ENCODE data around the gene FAM78A. TPM values are rescaled to one million over a fixed set of nuclear protein-coding genes. Genes with fewer than 3 reads are reported as not detected.

The FAM78A gene
- total RNA-seq, 1 experiment from 2014 or later, result 0.07 TPM

DNA sequence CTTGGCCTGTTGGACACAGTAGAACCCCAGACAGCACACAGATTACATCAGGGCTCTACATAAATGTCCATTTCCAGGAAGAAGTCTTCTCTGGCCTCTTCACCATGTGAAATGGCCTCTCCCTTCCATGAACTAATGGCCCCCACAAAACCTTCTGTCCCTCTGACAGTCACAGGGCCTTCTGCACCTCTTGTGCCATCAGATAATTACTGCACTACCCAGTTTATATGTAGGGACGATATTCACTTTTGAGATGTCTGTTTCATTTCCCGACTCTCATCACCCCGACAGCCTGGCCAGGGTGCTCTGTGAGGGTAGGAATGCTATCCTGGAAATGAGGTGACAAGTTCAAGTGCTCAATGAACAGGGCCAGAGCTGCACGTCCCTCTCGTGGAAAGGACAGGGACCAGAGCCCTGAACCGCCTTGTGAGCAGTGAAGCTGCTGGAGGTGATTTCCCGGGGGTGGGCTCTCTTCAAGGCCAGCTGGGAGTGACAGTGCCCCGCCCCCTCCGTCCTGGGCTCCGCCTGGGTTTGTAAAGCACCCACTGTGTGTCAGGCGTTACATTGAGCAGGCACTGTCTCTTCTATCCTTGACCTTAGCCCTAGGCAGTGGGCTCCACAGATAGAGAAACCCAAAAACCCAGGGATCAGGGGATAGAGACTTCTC is 3.0 kb upstream of the FAM78A start:
- no peak overlapping the region for H2AFZ ChIP-seq (ENCODE audit: low read length)
- H3K27me3 ChIP-seq (ENCODE audit: low read length), result peaks cover 18% of the 10 kb centered on the region
- TF ChIP-seq EZH2 (IDR thresholded peaks at IDR 0.05; ENCODE audit: low read length, unreplicated experiment), result no peak
- TF ChIP-seq, protein P1, sequence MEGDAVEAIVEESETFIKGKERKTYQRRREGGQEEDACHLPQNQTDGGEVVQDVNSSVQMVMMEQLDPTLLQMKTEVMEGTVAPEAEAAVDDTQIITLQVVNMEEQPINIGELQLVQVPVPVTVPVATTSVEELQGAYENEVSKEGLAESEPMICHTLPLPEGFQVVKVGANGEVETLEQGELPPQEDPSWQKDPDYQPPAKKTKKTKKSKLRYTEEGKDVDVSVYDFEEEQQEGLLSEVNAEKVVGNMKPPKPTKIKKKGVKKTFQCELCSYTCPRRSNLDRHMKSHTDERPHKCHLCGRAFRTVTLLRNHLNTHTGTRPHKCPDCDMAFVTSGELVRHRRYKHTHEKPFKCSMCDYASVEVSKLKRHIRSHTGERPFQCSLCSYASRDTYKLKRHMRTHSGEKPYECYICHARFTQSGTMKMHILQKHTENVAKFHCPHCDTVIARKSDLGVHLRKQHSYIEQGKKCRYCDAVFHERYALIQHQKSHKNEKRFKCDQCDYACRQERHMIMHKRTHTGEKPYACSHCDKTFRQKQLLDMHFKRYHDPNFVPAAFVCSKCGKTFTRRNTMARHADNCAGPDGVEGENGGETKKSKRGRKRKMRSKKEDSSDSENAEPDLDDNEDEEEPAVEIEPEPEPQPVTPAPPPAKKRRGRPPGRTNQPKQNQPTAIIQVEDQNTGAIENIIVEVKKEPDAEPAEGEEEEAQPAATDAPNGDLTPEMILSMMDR (conservative IDR thresholded peaks at IDR 0.05; ENCODE audit: low read depth, low read length), result no peak
- TF ChIP-seq EZH2phosphoT487 (IDR thresholded peaks at IDR 0.05; ENCODE audit: borderline replicate concordance, low read length), result no peak
- no peak overlapping the region for H3K4me2 ChIP-seq (ENCODE audit: low read length)
- no peaks in the 10 kb centered on the region for H3K9me3 ChIP-seq (ENCODE audit: low read length)
- H4K20me1 ChIP-seq (ENCODE audit: low read length), result no peaks in the 10 kb centered on the region
- ATAC-seq (no peak), DNase-seq (no peak)
- intact Hi-C loops (cut with micrococcal nuclease), result no loop called here
- no peaks in the 10 kb centered on the region for H3K36me3 ChIP-seq (ENCODE audit: low read depth, low read length)
- H3K9me2 ChIP-seq (replicated peaks; ENCODE audit: low read length), result no peaks in the 10 kb centered on the region
- H3K9ac ChIP-seq (ENCODE audit: low read length), result no peak overlapping the region
- no peaks in the 10 kb centered on the region for H3F3A ChIP-seq (ENCODE audit: low read length, unreplicated experiment)
- H3K4me1 ChIP-seq (ENCODE audit: insufficient read depth, low read length), result no peaks in the 10 kb centered on the region
- ChIA-PET POLR2A (ENCODE audit: unreplicated experiment) (no interaction called here), CTCF (no interaction called here)
- H3K27ac ChIP-seq (ENCODE audit: low read length), result no peak overlapping the region
- H3K4me3 ChIP-seq (ENCODE audit: low read length), result no peak overlapping the region
- BruUV-seq (replicated peaks), result no TSS peak
- no peaks in the 10 kb centered on the region for H3K79me2 ChIP-seq (ENCODE audit: low read length)

DNA sequence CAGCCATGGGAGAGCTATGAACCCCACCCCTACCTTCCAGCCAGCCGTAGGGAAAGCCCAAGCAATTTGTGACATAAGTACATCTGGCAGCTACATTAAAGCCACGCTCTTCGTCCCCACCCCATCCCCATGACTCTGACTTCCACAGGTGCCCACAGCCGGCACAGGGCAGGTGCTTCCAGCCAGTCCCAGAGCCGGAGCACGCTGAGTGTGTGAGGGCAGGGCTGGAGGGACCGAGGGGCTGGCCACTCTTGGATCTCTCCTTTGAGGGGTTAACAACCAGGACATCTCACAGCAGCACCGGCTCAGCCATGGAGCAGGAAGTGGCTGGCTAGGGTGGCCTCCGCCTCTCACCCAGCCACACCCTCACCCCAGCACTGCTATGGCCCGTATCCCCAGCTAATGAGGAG is 2.4 kb upstream of the FAM78A start:
- Histone ChIP-seq H3K9ac (ENCODE audit: low read length) (no peak overlapping the region), H3K27ac (ENCODE audit: low read length) (no peak overlapping the region), H3K27me3 (ENCODE audit: low read length) (peaks cover 18% of the 10 kb centered on the region), H4K20me1 (ENCODE audit: low read length) (no peaks in the 10 kb centered on the region), H3K4me1 (ENCODE audit: insufficient read depth, low read length) (no peaks in the 10 kb centered on the region), H3K9me2 (replicated peaks; ENCODE audit: low read length) (no peaks in the 10 kb centered on the region), H3K9me3 (ENCODE audit: low read length) (no peaks in the 10 kb centered on the region), H3K4me3 (ENCODE audit: low read length) (no peak overlapping the region), H2AFZ (ENCODE audit: low read length) (no peak overlapping the region), H3K4me2 (ENCODE audit: low read length) (no peak overlapping the region), H3F3A (ENCODE audit: low read length, unreplicated experiment) (no peaks in the 10 kb centered on the region), H3K36me3 (ENCODE audit: low read depth, low read length) (no peaks in the 10 kb centered on the region), H3K79me2 (ENCODE audit: low read length) (no peaks in the 10 kb centered on the region)
- no TSS peak for BruUV-seq (replicated peaks)
- no peak for DNase-seq
- CTCF ChIA-PET, result no interaction called here
- ATAC-seq, result no peak
- POLR2A ChIA-PET (ENCODE audit: unreplicated experiment), result no interaction called here
- intact Hi-C loops (cut with micrococcal nuclease), result no loop called here
- TF ChIP-seq, protein P1 (conservative IDR thresholded peaks at IDR 0.05; ENCODE audit: low read depth, low read length), result no peak
- no peak for TF ChIP-seq EZH2phosphoT487 (IDR thresholded peaks at IDR 0.05; ENCODE audit: borderline replicate concordance, low read length)
- TF ChIP-seq EZH2 (IDR thresholded peaks at IDR 0.05; ENCODE audit: low read length, unreplicated experiment), result no peak

DNA sequence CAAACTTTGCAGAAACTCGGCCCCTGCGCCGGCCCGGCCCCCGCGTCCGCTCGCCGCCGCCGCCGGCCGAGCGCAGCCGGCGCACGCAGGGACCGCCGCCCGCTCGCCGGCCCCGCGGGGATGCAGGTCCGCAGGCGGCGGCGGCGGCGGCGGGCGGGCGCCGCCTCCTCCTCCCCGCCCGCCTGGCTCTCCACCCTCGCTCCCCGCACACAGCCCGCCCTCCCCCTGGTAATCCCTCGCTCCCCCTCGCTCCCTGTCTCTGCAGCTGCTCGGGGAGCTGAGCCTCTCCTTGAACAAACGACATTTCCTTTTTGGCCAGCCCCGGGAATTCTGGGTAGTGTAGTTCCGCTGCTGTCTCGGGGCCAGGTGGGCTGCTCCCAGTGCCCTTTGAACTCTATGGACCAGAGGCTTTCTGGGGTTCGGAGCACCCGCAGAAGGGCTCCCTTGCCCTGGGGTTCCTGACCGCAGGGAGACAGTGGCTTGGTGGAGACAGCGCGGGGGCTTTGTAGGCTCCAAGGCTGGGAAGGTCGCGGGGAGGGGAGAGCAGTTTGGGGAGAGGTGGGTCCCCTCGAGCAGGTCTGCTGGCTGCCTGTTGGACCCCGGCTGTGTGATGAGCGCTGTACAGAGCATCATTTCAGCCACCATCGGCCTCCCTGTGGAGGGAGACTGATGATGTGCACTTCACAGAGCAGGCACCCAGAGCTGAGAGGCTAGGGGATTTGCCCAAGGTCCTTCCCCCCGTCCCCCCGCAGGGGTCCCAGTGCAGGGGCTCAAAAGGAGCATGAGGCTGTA is 1.8 kb upstream of the FAM78A start:
- H3K9ac ChIP-seq (ENCODE audit: low read length), result no peak overlapping the region
- ATAC-seq, result peak; percentile 88
- no peaks in the 10 kb centered on the region for H3K36me3 ChIP-seq (ENCODE audit: low read depth, low read length)
- H3K9me2 ChIP-seq (replicated peaks; ENCODE audit: low read length), result no peaks in the 10 kb centered on the region
- 0 out of 2 replicates have a peak overlapping the region, but pooled peaks have one; percentile 30 for H2AFZ ChIP-seq (ENCODE audit: low read length)
- H3K9me3 ChIP-seq (ENCODE audit: low read length), result no peaks in the 10 kb centered on the region
- no TSS peak for BruUV-seq (replicated peaks)
- peak overlapping the region; percentile 78 for H3K4me2 ChIP-seq (ENCODE audit: low read length)
- ChIA-PET CTCF (no interaction called here), POLR2A (ENCODE audit: unreplicated experiment) (no interaction called here)
- TF ChIP-seq, protein P1 (conservative IDR thresholded peaks at IDR 0.05; ENCODE audit: low read depth, low read length), result no peak
- no peak for TF ChIP-seq EZH2phosphoT487 (IDR thresholded peaks at IDR 0.05; ENCODE audit: borderline replicate concordance, low read length)
- no peak for TF ChIP-seq EZH2 (IDR thresholded peaks at IDR 0.05; ENCODE audit: low read length, unreplicated experiment)
- H3K79me2 ChIP-seq (ENCODE audit: low read length), result no peaks in the 10 kb centered on the region
- H3K4me1 ChIP-seq (ENCODE audit: insufficient read depth, low read length), result no peaks in the 10 kb centered on the region
- intact Hi-C loops (cut with micrococcal nuclease), result no loop called here
- peaks cover 18% of the 10 kb centered on the region for H3K27me3 ChIP-seq (ENCODE audit: low read length)
- DNase-seq, result peak; percentile 61
- no peaks in the 10 kb centered on the region for H4K20me1 ChIP-seq (ENCODE audit: low read length)
- no peak overlapping the region for H3K27ac ChIP-seq (ENCODE audit: low read length)
- peak overlapping the region; percentile 60; the same call in 1 of the 2 replicates for H3K4me3 ChIP-seq (ENCODE audit: low read length)
- H3F3A ChIP-seq (ENCODE audit: low read length, unreplicated experiment), result no peaks in the 10 kb centered on the region
